PC-9 (cell line): ENCODE measurements around the gene MACROD1.

Experiments used
- CTCF ChIP-seq: fragments of 200-600 bp; sonication (generic); conservative IDR thresholded peaks from 2 replicates; pipeline ENCODE4 v1.6.1; 2017; ENCODE audit warnings: mixed run types, antibody characterized with exemption, mild to moderate bottlenecking, moderate library complexity
- EZH2 ChIP-seq: fragments of 200-600 bp; sonication (generic); IDR thresholded peaks from 2 replicates; pipeline ENCODE4 v1.8.0; 2017; ENCODE audit warnings: antibody characterized with exemption, low read depth

- TF ChIP-seq EZH2 = no peak
- no peak for TF ChIP-seq CTCF
Observed at GRCh38 chr11:64084146-64084950, 81.6 kb downstream of the MACROD1 start.
